Endothelial cell of umbilical vein (primary cell): ENCODE measurements around the gene STK32A. TPM values are rescaled to one million over a fixed set of nuclear protein-coding genes. Genes with fewer than 3 reads are reported as not detected.
"Not testable (repeated sequence)": the region's sequence is repeated elsewhere in the genome, so short reads cannot be mapped to it uniquely, and the experiment has no call there.

Source experiments
- BruUV-seq: library from RNA; stranded (reverse); fragments of 400-500 nt; replicated peaks from 2 replicates; lab custom pipeline; 2021; lab: Mats Ljungman, UMichigan
- CTCF ChIA-PET: fragments of 300-600, 350-600 bp; sonication (Branson Sonifier 250); formaldehyde crosslinking; loops from one replicate; lab custom pipeline; 2021; ENCODE audit warnings: antibody characterized with exemption, inconsistent platforms; lab: Charles Lee
- POLR2A ChIA-PET: fragments of 300-600, 350-600 bp; sonication (Branson Sonifier 250); formaldehyde crosslinking; loops from one replicate; lab custom pipeline; 2021; ENCODE audit warnings: antibody characterized with exemption, inconsistent platforms; lab: Charles Lee
- DNase-seq: peaks from one replicate; pipeline ENCODE4 v3.0.0-alpha.2; 2011; ENCODE audit warnings: low read depth, low spot score
- FAIRE-seq: peaks from 2 replicates; lab custom pipeline; 2011; peaks lifted over from hg19 to GRCh38; lab: Jason Lieb, UNC
- H2AFZ ChIP-seq: 2 replicates; pipeline ENCODE4 v1.6.0; 2012; ENCODE audit warnings: low read depth, low read length, control low read depth, inconsistent platforms
- H3K27ac ChIP-seq: 2 replicates; pipeline ENCODE4 v1.5.1; 2011; ENCODE audit warnings: low read depth, mild to moderate bottlenecking, control low read depth, low read length, moderate library complexity; ENCODE audit not compliant: insufficient read depth
- H3K27me3 ChIP-seq, 2 experiments: 2 replicates each; pipeline versions ENCODE4 v1.6.0 to v1.6.1; 2011; ENCODE audit warnings: low read length in 2 of 2, mixed read lengths in 1 of 2; ENCODE audit not compliant: control insufficient read depth in 2 of 2, insufficient read depth in 2 of 2
- H3K36me3 ChIP-seq, 2 experiments: 2 replicates in 1 of 2; 3 replicates in 1 of 2; pipeline ENCODE4 v1.5.1; 2011; ENCODE audit warnings: low read length in 2 of 2, mild to moderate bottlenecking in 1 of 2, moderate library complexity in 1 of 2; ENCODE audit not compliant: control insufficient read depth in 2 of 2, insufficient read depth in 2 of 2; ENCODE audit errors: extremely low read depth in 1 of 2
- H3K4me1 ChIP-seq: 3 replicates; pipeline ENCODE4 v1.5.1; 2011; ENCODE audit warnings: mild to moderate bottlenecking, low read length; ENCODE audit not compliant: control insufficient read depth, insufficient read depth; ENCODE audit errors: extremely low read depth
- H3K4me2 ChIP-seq: 2 replicates; pipeline ENCODE4 v1.6.1; 2011; ENCODE audit warnings: low read length, control low read depth, mixed read lengths; ENCODE audit not compliant: insufficient read depth
- H3K4me3 ChIP-seq, 3 experiments: fragments of 200-600 bp in 1 of 3; sonication (generic), shearing (Covaris generic) in 1 of 3; replicated peaks in 1 of 3; 2 replicates each; pipeline ENCODE4 v1.5.1; 2011 to 2016; ENCODE audit warnings: control low read depth in 3 of 3, low read length in 3 of 3, mild to moderate bottlenecking in 2 of 3, inconsistent platforms in 1 of 3, low read depth in 1 of 3, moderate library complexity in 1 of 3; ENCODE audit not compliant: insufficient read depth in 1 of 3
- H3K79me2 ChIP-seq: 2 replicates; pipeline ENCODE4 v1.6.0; 2012; ENCODE audit warnings: low read length, inconsistent platforms; ENCODE audit not compliant: control insufficient read depth, insufficient read depth
- H3K9ac ChIP-seq: replicated peaks from 2 replicates; pipeline ENCODE3; 2011; ENCODE audit warnings: low read length, control low read depth; ENCODE audit not compliant: insufficient read depth; ENCODE audit errors: extremely low read depth
- H3K9me1 ChIP-seq: replicated peaks from 3 replicates; pipeline ENCODE4 v1.6.0; 2011; ENCODE audit warnings: mild to moderate bottlenecking, low read length; ENCODE audit not compliant: control insufficient read depth, insufficient read depth; ENCODE audit errors: extremely low read depth
- H3K9me3 ChIP-seq: replicated peaks from 2 replicates; pipeline ENCODE4 v1.5.1; 2012; ENCODE audit warnings: low read length, inconsistent platforms; ENCODE audit not compliant: control insufficient read depth, insufficient read depth
- H4K20me1 ChIP-seq: replicated peaks from 2 replicates; pipeline ENCODE3; 2011; ENCODE audit warnings: mild to moderate bottlenecking, low read length; ENCODE audit not compliant: control insufficient read depth, insufficient read depth; ENCODE audit errors: extremely low read depth
- JUN ChIP-seq: IDR thresholded peaks from 2 replicates; pipeline ENCODE4 v1.6.1; 2011; ENCODE audit warnings: borderline replicate concordance, low read depth; ENCODE audit not compliant: insufficient read length, insufficient read depth
- POLR2A ChIP-seq: IDR thresholded peaks from 2 replicates; pipeline ENCODE4 v1.6.1; 2012; ENCODE audit warnings: low read depth, mild to moderate bottlenecking, control low read depth, low read length
- POLR2AphosphoS5 ChIP-seq: IDR thresholded peaks from 2 replicates; pipeline ENCODE4 v1.6.1; 2012; ENCODE audit warnings: low read depth, mild to moderate bottlenecking, control low read depth, low read length, moderate library complexity; ENCODE audit not compliant: insufficient read depth
- dilution Hi-C: fragments of 300-500 bp; cut with MboI; formaldehyde crosslinking; loops from one replicate; pipeline ENCODE4 v1.15.0; 2019; ENCODE audit warnings: low sequenced_read_pairs; ENCODE audit not compliant: extremely low pct_ligation_motif_present
- intact Hi-C: fragments of 100-400 bp; cut with micrococcal nuclease; formaldehyde crosslinking; loops from one replicate; pipeline ENCODE4 v1.10.0; 2022
- polyA plus RNA-seq, 4 experiments: library from polyadenylated mRNA; depleted of rRNA in 3 of 4; stranded (reverse) in 3 of 4; unstranded in 1 of 4; fragments of >200 nt; gene quantifications; 2 replicates each; pipeline versions ENCODE4 v1.2.1 to v1.2.3, GENCODE V29; 2011 to 2012; ENCODE audit warnings: missing spikeins in 1 of 4
- total RNA-seq: library from RNA; stranded (reverse); gene quantifications from 2 replicates; pipeline ENCODE4 v1.2.3, GENCODE V29; 2021
- TF ChIP-seq, protein P1 (sequence below), 2 donors: IDR thresholded peaks; 1 replicate in 1 of 2; 2 replicates in 1 of 2; pipeline ENCODE4 v1.5.1; 2011; ENCODE audit warnings: low read length in 2 of 2, mild to moderate bottlenecking in 2 of 2, moderate library complexity in 2 of 2, control low read depth in 1 of 2, inconsistent platforms in 1 of 2, low read depth in 1 of 2; ENCODE audit not compliant: insufficient read depth in 1 of 2; ENCODE audit errors: extremely low read depth in 1 of 2
- TF ChIP-seq, protein P2 (sequence below): IDR thresholded peaks from 2 replicates; pipeline ENCODE4 v1.6.1; 2011; ENCODE audit not compliant: insufficient read depth, insufficient read length

STK32A gene
- total and polyA plus RNA-seq, 2 donors (not counting 3 experiments of a cell fraction or from before 2014, with no cell fraction given) = not detected

- Histone ChIP-seq H3K27ac (no peak overlapping the region), H3K9ac (no peak overlapping the region), H3K27me3 (peaks cover 4 to 22% of the 10 kb centered on the region in 2 experiments), H3K4me1 (no peaks in the 10 kb centered on the region), H3K79me2 (no peaks in the 10 kb centered on the region), H3K36me3 (no peaks in the 10 kb centered on the region), H3K9me1 (no peaks in the 10 kb centered on the region), H2AFZ (no peak overlapping the region), H4K20me1 (no peaks in the 10 kb centered on the region), H3K9me3 (no peaks in the 10 kb centered on the region), H3K4me2 (no peak overlapping the region), H3K4me3 (no peak overlapping the region)
- DNase-seq (no peak), FAIRE-seq (no peak)
- TF ChIP-seq JUN (no peak), POLR2A (no peak), POLR2AphosphoS5 (no peak)
- TF ChIP-seq, protein P1, sequence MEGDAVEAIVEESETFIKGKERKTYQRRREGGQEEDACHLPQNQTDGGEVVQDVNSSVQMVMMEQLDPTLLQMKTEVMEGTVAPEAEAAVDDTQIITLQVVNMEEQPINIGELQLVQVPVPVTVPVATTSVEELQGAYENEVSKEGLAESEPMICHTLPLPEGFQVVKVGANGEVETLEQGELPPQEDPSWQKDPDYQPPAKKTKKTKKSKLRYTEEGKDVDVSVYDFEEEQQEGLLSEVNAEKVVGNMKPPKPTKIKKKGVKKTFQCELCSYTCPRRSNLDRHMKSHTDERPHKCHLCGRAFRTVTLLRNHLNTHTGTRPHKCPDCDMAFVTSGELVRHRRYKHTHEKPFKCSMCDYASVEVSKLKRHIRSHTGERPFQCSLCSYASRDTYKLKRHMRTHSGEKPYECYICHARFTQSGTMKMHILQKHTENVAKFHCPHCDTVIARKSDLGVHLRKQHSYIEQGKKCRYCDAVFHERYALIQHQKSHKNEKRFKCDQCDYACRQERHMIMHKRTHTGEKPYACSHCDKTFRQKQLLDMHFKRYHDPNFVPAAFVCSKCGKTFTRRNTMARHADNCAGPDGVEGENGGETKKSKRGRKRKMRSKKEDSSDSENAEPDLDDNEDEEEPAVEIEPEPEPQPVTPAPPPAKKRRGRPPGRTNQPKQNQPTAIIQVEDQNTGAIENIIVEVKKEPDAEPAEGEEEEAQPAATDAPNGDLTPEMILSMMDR (IDR thresholded peaks at IDR 0.05; ENCODE audit: extremely low read depth in 1 of 2, insufficient read depth in 1 of 2, low read depth in 1 of 2, low read length in 2 of 2) = no peak
- TF ChIP-seq, protein P2, sequence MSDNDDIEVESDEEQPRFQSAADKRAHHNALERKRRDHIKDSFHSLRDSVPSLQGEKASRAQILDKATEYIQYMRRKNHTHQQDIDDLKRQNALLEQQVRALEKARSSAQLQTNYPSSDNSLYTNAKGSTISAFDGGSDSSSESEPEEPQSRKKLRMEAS = no peak
- intact Hi-C loops (loop anchor here (10.0 kb wide), 1 partner anchor 397 kb away; no protein-coding TSS in a partner anchor), dilution Hi-C loops (no loop called here)
- ChIA-PET CTCF (no interaction called here), POLR2A (no interaction called here)
- BruUV-seq = no TSS peak
Measured at GRCh38 chr5:147361441-147362175, 126.8 kb downstream of the STK32A start.

GRCh38 chr5:147367381-147367780 is 132.6 kb downstream of the STK32A start:
- DNase-seq, H3K79me2 ChIP-seq, H3K4me2 ChIP-seq, dilution Hi-C loops, H2AFZ ChIP-seq, H3K9me1 ChIP-seq, FAIRE-seq, BruUV-seq, POLR2A ChIA-PET, H3K4me3 ChIP-seq, H4K20me1 ChIP-seq, H3K9ac ChIP-seq, H3K36me3 ChIP-seq, H3K4me1 ChIP-seq, H3K9me3 ChIP-seq, H3K27ac ChIP-seq: not testable (repeated sequence)
- intact Hi-C loops = loop anchor here (10.0 kb wide), 1 partner anchor 403 kb away; no protein-coding TSS in a partner anchor
- CTCF ChIA-PET = interaction anchor here (1.1 to 8.8 kb wide), 7 partner anchors 10 to 834 kb away, joined by 3 to 234 read pairs (median 42); no protein-coding TSS in a partner anchor
- peaks cover 4 to 14% of the 10 kb centered on the region in 2 experiments for H3K27me3 ChIP-seq
